ENCODE measurements around the gene CCR5AS.

GRCh38 chr3:46354478-46354877 is 52.4 kb downstream of the CCR5AS start:
- no peak for TF ChIP-seq CTCF (IDR thresholded peaks at IDR 0.05; ENCODE audit: control extremely low read depth in 1 of 3, insufficient read depth in 1 of 3, low read depth in 1 of 3, low read length in 3 of 3)
- no peak for TF ChIP-seq TAF1 (IDR thresholded peaks at IDR 0.05; ENCODE audit: low read depth, low read length)
- TF ChIP-seq MAFK (IDR thresholded peaks at IDR 0.05; ENCODE audit: low read depth, low read length): no peak
- TF ChIP-seq FOSL1 (IDR thresholded peaks at IDR 0.05; ENCODE audit: insufficient read depth, low read depth, low read length): no peak
- TF ChIP-seq SP4 (IDR thresholded peaks at IDR 0.05; ENCODE audit: low read length): no peak
- TF ChIP-seq POLR2A (IDR thresholded peaks at IDR 0.05; ENCODE audit: control extremely low read depth in 1 of 2, low read depth in 2 of 2, low read length in 2 of 2): no peak
- TF ChIP-seq KDM5A (IDR thresholded peaks at IDR 0.05; ENCODE audit: low read length): no peak
- TF ChIP-seq BACH1 (IDR thresholded peaks at IDR 0.05; ENCODE audit: low read length): no peak
- no peak for TF ChIP-seq USF2 (IDR thresholded peaks at IDR 0.05; ENCODE audit: low read length)
- no peak for TF ChIP-seq EP300 (IDR thresholded peaks at IDR 0.05; ENCODE audit: borderline replicate concordance in 1 of 2, low read depth in 2 of 2, low read length in 2 of 2)
- no peak for TF ChIP-seq MAX (IDR thresholded peaks at IDR 0.05)
